Stimulated activated CD4-positive, alpha-beta T cell treated with anti-CD3 and anti-CD28 coated beads, TNF-alpha, amount 100 ng/mL, for 48 hours (primary cell): ENCODE measurements around the gene ZC3H15.
"Not testable (repeated sequence)": the region's sequence is repeated elsewhere in the genome, so short reads cannot be mapped to it uniquely, and the experiment has no call there.

Source experiments
- DNase-seq, 3 donors: peaks; one replicate each; pipeline ENCODE4 v3.0.0-alpha.2; 2020; ENCODE audit warnings: low read depth in 3 of 3

ZC3H15 gene

DNA sequence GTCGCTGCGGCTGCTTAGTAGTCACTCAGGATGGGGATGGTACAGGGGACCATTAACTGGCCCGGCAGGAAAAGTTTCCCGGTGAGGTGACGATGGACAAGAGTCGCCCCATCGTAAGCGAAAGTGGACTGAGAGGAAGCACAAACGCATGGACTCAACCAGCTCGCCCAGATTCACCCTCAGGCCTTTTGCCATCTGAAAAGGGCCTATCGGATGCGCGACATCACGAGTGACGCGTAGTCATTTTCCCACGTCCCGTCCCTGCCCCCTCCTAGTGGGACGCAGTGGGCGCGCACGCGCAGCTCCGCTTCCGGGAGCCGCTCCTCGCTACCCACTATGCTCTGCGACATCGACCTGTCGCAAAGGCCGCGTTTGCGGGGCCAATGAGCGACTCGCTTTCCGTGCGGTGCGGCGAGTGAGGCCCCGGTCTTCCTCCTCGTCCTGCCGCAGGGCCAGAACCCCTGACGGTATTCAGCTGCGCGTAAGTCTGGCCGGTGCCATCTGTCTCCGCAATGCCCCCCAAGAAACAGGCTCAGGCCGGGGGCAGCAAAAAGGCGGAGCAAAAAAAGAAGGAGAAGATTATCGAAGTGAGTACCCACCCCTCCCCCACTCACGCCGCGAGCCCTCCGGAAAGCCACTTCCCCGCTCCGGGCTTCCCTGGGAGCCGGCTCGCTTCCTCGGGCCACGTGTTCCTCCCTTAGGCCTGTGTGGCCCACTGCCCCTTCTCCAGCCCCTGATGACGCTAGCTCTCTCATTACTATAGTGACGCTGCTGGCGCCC lies at the start of gene ZC3H15:
Gene ZC3H15, plus strand, starts transcription at position 390 of the 780 bp plus-strand sequence. Its CDS starts 123 bp downstream, at position 513.
- DNase-seq = peak; percentile 89 to 94 (median 92)

DNA sequence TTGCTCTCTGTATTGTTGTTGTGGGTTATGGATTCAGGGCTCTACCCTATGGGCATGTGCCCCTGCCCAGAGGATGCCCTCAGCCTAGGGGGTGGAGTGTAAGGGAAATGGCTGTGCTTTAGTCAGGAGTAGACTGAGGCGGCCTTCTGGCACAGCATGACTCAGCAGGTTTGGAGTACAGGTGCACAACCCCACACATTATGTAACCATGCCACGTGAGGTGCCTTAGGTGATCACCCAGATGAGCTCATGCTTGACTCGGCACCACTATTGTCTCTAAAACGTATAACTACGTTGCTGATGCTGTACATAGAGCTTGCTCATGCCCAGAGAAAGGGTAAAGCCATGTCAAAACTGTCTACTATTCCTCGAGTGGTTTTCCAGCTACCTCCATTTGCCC lies 48.3 kb upstream of the ZC3H15 start:
- no peak for DNase-seq

DNA sequence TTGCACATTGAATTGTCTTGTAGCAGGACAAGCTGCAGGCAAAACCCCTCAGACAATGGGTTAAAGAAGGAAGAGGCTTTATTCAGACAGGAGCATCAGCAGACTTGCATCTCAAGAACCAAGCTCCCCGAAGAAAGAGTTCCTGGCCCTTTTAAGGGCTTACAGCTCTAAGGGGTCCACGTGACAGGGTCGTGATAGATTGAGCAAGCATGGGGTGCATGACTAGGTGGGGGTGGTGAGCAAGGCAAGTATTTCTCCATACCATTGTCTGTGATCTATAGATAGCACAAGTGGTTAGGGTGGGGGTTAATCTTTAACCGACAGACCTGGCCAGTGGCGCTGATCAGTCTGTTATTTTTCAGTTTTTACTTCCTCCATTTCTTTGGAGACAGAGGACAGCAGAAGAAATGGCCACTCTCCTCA lies 46.4 kb upstream of the ZC3H15 start:
- not testable (repeated sequence) for DNase-seq

GRCh38 chr2:186440506-186440905 lies 45.6 kb upstream of the ZC3H15 start:
- DNase-seq = no peak

- no peak for DNase-seq
Observed at GRCh38 chr2:186442885-186443284, 43.2 kb upstream of the ZC3H15 start.

- no peak for DNase-seq
Observed at GRCh38 chr2:186443851-186444250, 42.2 kb upstream of the ZC3H15 start.

- no peak for DNase-seq
Observed at GRCh38 chr2:186445506-186445905, 40.6 kb upstream of the ZC3H15 start.

DNA sequence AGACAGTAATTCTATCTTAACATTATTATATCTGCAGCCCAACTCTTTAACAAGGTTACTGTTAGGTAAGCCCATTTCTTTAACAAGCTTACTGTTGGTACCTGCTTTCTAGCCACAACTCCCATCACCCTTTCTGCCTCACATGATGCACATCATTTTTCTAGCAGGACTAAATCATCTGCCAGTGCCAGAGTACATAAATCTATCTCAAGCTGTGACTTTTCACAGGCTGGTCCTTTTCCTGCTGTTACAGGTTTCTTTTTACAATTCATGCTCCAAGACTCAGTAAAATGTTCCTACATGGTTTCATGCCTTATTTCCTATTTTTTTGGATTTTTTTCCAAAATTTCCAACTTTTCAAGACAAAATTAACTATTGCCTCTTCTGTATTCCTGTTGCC lies 30.4 kb upstream of the ZC3H15 start:
- DNase-seq = no peak

GRCh38 chr2:186456941-186457340 lies 29.1 kb upstream of the ZC3H15 start:
- no peak for DNase-seq

DNA sequence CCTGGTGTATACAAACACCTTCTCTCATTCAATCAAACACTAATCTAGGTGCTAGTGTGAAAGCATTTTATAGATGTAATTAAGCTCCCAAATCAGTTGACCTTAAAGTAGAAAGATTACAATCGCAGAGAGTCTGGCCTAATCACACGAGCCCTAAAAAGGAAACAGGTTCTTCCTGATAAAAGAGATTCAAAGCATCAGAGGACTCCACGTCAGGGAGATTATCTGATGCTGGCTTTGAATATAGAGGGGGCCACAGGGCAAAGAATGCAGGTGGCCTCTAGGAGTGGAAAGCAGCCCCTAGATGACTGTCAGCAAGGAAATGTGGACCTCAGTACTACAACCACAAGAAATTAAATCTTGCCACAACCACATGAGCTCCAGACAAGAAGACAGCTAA lies 28.2 kb upstream of the ZC3H15 start:
- DNase-seq = no peak

DNA sequence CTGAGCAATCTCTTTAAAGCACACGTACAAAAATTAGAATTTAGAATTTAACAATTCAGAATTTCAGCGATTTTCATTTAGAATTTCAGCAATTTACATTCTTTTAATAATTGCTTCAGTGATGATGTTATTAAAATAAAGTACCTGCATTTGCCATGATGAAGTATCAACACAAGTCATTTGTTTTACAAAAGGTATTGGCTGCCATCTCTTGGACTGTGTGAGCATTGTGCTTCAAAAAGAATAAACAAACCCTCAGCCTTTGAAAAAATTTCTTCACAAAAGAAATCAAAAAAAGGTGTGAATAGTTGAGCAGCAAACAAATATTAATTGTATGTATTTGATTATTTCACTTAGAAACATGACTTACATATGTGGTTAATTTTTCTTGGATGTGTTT lies 27.1 kb upstream of the ZC3H15 start:
- no peak for DNase-seq

GRCh38 chr2:186460465-186460864 lies 25.6 kb upstream of the ZC3H15 start:
- no peak for DNase-seq

DNA sequence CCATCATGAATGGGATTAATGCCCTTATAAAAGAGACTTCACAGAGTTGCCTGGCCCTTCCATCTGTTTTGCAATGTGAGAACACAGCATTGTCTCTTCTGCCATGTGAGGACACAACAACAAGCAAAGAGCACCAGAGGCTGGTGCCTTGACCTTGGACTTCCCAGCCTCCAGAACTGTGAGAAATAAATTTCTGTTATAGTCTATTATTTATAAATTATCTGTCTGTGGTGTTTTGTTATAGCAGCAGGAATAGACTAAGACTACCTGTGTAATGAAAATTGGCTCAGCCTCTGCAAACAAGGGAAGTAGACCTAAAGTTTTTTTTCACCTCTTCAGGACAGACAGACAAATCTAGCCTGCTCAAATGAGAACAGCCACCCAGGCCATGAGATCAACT lies 19.3 kb upstream of the ZC3H15 start:
- no peak for DNase-seq

- no peak for DNase-seq
Observed at GRCh38 chr2:186467421-186467820, 18.6 kb upstream of the ZC3H15 start.

- not testable (repeated sequence) for DNase-seq
Observed at GRCh38 chr2:186472722-186473493, 13.2 kb upstream of the ZC3H15 start.

DNA sequence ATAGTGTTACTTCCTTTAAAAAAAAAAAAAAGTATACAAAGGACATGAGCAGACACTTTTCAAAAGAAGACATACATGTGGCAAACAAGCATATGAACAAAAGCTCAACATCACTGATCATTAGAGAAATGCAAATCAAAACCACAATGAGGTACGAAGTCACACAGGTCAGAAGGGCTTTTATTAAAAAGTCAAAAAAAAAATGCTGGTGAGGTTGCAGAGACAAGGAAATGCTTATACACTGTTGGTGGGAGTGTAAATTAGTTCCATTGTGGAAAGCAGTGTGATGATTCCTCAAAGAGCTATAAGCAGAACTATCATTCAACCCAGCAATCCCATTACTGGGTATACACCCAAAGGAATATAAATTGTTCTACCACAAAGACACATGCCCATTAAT lies 11.8 kb upstream of the ZC3H15 start:
- DNase-seq = not testable (repeated sequence)

DNA sequence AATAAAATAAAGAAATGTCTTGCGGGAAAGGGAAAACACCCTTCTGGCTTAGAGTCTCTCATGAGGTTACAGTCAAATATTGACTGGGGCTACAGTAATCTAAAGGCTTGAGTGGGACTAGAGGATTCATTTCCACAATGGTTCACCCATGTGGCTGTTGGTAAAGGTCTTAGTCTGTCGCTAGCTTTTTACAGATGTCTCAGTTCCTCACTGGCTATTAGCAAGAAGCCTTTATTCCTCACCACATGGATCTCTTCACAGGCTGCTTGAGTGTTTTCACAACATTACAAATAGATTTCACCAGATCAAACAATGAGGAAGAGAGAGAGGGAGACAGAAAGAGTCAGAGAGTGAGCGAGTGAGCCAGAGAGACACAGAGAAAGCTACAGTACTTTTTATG lies 8.3 kb upstream of the ZC3H15 start:
- no peak for DNase-seq

GRCh38 chr2:186480991-186481390 lies 5.1 kb upstream of the ZC3H15 start:
- DNase-seq = no peak

GRCh38 chr2:186484062-186484735 lies 1.9 kb upstream of the ZC3H15 start:
- DNase-seq = no peak

DNA sequence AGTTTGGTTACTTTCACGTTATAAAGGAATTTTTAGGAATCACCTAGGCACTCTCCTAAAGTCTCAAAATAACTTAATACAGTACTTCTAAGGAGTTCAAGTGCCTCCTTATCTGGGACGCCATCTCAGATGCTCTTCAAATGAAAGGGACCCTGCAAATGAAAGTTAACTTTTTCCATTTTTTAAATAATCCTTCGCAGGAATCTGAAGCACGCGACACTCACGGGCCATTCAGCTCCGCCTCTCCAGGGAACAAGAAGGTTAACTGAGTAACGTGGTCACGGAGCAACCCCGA lies 537 bp upstream of the ZC3H15 start:
- DNase-seq = no peak

- no peak for DNase-seq
Observed at GRCh38 chr2:186486651-186487647, 889 bp downstream of the ZC3H15 start.
